Measurements from ENCODE around the gene MTARC2.
A peak's percentile ranks its signal among the peaks of the same experiment; 100 is the strongest.

MTARC2 gene

DNA sequence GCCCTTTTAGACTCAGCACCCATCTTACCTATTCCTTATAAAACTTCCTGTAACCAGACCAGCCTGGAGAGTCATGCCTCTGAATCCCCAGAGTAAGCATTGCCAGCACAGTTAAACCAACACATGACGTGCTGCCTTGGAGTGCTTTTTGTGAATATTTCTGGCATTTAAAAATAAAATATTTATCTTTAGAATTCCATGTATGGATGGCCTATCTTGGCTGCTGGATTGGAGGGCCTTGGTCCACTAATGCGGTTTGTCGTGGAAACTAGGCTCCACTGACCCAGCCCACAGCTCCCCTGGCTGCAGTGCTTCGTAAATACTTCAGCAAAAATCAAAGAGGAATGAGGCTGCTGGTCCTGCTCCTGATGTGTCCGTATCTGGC, 56.1 kb downstream of the MTARC2 start:
- DNase-seq = no peak

DNA sequence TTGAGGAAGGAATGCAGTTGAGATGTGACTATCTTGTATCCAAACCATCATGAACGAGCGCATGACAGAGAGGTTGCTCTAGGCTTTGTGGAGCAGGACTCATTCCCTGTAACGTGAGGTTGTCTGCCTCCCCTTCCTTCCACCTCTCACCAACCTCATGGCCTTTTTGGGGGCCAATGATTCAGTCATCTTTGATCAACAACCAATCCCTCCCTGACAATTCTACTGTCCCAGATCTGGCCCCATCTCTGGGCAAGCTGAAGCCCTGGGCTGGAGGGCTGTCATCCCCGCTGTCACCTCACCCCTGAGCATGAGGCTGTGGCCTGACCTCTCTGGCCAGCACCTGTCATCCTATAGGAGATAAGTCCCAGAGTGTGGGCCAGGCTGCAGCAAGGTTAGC, 58.3 kb downstream of the MTARC2 start:
- DNase-seq = no peak

DNA sequence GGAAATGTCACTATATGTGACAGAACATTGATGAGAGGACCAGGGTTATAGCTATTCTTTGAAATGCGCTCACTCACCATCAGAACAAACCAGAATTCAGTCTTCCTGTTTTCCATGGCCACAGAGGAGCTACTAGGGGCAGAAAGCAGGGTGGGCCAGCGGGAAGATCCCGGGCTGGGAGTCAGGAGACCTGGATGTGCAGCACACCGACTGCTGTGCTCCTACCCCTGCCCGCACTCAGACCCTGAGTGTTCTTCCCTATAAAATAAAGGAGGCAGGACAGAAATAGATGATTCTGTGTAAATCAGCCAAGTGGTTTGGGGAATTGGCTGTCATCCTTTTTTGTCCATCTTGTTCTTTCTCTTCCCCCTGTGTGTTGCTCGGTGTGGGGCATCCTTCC, 59.6 kb downstream of the MTARC2 start:
- no peak for DNase-seq

DNA sequence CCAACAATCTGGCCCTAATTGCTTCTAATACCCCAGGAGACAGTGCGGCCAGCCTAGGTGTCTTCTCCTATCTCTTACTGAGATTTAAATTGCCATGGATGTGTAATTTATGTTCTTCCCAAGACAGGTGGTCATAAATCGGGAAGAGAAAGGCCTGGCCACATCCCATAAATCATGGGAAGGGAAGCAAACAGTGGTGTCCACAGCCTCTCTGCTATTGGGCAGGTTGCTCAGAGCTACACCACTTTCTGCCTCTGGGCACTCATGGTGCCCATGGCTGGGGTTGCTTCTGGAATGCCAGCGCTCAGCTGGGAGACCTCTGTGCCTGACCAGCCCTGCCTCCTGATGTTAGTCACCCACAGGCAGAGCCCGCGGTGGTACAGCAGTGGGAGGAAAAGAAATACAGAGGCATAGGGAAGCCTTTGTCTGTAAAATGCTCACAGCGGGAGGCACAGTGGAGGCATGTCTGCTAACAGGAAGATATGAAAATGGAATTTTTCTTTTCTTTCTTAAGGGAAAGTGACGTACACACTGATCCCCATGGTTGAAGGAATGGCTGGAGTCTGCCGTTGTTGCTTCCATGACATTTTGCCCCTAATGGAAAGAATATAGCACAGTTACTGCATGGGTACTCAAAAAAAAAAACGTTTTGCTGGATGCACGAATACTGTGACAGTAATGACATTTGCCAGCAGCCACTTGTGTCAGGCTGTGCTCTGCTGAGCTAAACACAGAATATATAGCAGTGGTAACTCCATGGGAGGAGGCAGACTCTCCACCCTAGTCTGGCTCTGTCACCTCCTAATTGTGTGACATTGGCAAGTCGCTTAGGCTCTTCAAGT, 60.4 kb downstream of the MTARC2 start:
- no peak for DNase-seq

DNA sequence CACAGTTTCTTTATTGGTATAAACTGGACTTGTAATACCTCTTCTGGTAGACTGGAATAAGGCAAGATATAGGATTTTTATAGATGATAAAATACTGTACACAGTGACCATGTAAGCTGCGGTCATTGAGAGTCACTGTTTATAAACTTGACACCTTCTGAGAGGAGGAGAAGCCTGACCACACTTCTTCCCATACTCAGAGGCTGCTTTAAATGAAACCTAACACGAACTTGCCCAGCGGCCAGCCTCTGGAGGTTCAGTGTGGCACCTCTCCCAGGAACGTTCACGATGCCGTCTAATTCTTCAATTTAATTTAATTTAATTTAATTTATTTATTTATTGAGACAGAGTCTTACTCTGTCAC, 61.0 kb downstream of the MTARC2 start:
- no peak for DNase-seq

DNA sequence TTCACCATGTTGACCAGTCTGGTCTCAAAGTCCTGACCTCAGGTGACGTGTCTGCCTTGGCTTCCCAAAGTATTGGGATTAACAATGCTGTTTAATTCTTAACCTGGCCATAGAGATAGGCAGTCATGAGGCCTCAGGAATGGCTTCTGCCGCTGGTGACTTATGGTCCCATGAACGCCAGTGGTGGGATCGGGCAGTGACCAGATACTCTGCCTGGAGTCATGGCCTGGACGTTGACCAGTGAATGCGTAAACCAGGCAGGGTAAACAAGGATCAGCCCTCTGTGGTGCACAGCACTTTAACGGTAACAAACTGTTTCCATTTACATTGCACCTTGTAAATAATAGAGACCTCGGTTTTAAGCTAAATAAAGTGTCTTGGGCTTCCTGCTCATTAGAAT, 61.6 kb downstream of the MTARC2 start:
- no peak for DNase-seq

DNA sequence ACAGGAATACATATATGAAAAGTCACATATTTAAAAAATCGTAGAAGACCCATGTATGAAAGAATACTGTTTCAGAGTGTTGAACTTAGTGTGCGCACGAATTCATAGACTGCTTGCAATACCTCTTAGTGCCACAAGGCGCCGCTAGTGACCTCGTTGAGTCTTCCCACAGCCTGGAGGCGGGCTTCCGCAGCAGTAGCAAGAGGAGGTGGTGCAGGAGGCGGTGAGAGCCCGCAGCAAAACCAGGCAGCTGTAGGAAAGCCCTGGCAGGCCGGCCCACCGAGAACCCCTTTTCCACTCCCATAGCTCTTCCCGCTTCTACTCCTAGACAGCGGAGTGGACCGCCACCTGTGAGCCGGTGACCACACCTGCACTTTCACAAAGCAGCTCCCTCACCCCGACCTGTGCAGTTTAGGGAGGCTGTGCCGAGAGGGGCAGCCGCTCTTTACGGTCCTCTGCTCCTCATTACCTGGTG, 62.1 kb downstream of the MTARC2 start:
- DNase-seq = peak; percentile 67 to 74

DNA sequence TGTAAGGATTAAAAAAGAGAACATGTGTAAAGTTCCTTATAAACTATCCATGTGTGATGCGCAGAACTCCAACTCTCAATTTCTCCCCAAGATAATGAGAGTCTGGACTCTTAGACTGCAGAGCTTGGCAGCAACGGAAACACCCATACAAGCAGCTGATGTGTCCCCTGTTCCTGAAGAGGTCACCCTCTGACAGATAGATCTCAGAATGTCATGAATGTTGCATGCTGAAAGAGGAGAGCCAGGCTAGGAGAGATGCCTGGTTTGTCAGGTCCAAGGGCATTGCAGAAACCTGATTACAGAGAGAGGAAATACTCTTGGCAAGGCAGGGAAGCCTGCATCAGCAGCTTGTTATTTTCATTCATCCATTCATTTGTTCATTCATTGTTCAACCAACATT, 62.8 kb downstream of the MTARC2 start:
- DNase-seq = no peak

DNA sequence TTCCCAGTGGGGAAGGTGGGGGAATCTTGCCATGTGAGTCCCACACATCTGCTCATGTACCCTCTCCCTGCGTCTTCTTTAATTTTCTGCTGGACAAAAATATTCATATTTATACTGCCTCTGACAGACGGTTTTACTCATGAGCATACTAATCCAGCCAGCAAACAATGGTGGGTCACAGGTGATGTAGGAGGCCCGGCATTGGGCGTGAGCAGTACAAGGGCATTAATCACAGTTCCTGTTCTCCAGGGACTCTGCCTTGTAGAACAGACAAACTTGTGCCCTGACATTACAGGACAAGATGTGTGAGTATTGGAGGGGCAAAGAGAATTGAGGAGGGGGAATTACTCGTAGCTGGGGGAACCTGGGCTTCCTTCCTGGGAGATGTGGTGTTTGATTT, 63.6 kb downstream of the MTARC2 start:
- no peak for DNase-seq

DNA sequence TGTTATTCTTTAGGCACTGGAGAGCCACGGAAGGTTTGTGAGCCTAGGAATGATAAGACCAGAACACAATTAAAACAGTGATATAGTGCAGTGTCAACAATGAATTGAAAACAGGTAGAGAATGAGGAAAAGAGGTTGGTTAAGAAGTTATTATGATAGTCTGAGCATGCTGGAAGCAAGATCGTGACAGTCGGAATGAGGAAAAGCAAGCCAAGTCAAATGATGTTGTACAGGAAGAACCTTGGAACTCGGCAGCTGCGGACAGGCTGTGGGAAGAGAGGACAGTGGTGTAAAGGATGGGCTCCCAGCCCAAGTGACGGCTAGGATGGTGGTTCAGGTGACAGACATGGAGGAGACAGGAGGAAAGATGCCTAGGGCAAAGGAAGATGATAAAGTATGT, 64.2 kb downstream of the MTARC2 start:
- DNase-seq = no peak

DNA sequence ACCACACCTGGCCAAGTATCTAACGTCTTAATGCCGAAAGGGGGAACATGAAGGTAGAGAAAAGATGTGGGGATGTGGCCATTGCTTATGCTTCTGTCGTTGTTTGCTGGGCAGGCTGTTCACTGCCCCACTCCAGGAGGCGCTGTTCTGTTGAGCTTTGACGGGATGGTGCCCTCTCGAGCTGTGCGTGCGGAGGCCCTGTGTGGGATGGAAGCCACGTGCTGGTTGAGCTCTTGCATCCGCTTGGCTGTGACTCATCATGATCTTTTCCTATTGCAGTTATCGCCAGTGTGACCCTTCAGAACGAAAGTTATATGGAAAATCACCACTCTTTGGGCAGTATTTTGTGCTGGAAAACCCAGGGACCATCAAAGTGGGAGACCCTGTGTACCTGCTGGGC, 64.9 kb downstream of the MTARC2 start:
- no peak for DNase-seq

DNA sequence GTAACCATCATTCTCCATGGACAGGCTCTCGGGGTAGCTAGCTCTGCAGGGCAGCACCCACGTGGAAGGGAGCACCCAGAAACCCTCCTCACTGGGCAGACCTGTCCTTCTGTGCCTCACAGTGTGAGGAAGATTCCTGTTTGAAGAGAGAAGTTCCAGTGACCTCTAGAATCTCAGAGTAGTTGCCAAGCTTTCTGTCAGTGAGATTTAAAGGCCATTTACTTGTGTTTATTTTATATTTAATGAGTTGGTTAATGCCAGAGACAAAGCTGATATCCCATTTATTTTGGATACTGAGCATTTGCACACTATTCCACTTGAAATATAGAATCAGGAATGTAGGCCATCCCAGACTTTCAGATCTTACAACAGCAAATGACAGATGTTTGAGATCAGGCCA, 67.3 kb downstream of the MTARC2 start:
- no peak for DNase-seq

DNA sequence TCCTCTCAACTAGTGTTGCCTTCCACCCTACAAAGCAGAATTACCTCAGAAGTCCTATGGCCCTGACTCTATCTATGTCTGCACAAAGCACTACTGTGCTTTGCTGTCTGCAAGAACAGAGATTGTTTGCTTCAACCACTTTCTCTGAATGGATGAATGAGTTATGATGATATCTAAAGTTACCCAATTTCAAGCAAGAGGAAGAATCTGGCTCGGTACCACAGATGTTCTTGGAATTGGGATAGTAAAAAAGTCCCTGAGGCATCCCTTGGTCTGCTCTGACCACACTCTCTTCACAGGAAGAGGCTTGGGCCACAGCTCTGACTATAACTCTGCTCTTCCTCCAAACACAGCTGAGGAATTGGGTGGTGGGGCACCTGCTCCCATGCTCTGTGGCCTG, 69.8 kb downstream of the MTARC2 start:
- no peak for DNase-seq

DNA sequence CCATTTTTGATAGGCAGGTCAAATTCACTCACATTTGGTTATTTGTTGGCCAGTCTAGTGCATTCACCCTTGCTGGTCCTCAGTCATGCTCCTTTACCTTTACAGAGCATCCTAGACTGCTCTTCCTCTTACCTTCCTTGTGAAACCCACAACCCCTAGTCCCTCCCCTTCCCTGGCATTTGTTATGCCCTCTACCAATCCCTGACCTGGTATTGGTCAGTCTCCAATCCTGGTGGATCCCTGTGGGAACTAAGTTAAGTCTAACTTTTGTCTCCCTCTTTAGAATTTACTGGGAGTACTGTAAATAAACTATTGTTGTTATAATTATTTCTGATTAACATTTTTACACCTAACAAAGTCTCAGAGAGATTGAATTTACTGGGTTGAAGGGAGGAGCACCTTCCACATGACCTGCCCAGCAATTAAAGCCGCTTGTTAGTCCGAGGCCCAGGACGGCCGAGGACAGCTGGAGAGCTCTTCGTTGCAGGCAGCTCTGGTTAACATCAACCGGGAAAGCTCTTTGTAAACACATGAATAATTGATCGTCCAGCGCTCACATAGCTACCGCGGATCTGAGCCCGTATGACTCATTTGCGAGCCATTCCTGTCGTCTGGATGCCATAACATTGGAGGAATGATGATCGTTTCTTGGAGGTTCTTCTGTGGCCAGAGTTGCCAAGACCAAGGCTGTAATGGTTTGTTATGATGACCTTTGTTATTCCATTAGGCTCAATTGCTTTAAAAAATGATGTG, 70.5 kb downstream of the MTARC2 start:
- DNase-seq = no peak

DNA sequence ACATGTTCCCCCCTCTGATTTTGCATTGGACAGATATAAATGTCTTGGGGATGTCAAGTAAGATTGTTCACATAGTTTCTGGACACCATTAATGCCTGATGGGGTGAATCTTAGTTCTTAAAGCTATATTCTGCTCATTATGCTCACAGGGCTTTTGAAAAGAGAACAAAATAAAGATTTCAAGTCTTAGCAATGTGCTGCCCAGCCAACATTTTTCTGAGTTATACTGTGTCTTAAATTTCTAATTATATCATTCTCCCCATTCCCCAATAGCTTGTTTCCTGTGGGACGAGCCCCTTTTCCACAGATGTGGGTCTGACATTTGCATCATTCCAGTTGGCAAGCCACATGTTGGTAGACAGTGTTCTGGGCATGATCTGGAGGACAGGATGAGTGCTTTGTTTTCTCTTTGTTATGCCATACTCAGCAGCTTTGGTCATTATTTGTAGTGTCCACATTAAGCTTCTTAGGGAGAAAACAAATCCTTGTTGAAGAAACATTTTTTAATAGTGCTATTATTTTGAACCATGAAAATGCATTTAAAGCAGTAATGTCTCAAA, 71.4 kb downstream of the MTARC2 start:
- no peak for DNase-seq

DNA sequence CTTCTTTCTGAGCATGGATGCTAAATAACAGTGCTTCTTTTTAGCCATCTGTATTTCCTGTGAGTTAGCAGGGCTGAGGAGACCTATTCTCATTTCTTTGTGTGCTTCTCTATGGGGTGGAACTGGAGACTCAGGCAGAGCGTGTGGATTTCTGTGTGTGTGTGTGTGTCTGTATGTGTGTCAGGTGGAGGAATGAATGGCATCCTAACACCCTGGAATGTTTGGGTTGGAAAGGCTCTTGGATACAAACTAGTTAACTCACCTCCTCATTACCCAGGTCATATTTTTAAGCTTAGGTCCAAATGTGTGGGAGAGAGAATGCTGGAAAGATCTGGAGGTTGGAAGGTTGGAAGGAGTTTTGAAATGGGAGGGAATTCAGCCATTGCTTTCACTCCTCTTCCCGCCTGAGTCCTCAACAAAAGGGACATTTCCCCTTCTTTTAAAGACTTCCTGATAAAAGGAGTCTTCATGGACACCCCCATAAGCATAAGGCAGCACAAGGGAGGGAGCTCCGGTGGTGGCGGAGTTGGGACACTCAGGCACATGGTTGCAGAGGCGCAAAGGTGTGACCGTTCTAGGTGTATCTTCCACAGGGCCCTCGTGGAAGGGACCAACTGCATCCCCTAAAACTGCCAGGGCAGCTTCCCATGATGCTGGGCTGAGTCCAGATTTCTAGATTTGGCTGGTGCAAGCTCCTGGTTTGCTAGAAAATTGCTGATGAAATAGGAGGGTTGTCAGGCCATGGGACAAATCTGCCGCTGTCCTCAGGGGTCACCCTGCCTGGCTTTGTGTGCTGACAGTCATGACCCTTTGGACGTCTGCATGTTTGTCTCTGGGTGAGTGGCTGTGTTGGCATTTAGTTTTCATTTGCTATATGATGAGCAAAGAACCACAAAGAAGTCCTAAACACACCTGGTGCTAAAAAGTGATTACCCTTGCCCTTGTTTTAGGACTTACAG, 76.2 kb downstream of the MTARC2 start:
- DNase-seq = no peak

DNA sequence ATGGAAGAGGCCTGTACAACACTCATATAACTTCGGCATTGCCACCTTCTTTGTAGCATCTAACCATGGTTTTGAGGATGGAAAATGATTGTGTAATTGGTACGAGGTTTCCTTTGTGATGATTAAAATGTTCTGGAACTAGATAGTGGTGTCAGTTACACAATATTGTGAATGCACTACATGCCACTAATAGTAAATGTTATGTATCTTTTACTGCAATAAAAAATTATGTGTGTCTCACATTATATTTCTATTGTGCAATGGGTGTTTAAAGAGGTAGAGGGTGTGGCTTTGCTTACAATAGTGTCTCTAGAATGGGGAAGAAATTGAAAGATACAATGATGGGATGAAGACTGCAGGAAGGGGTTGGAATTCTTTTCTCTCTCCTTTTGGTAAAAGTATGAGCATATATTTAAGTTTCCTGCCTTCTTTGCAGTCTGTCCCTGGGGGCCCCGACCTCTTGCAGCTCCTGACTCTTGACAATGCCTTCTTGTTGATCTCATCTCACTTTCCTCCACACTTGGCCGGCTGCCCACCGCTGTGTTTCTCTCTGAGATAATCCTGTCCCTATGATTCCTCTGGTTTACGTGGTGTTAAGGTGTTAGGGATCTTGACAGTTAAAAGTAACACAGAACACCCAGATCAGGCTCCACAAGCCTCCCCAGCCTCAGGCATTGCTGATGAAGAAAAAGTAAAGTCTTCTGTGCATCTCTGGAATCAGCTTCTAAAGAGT, 77.9 kb downstream of the MTARC2 start:
- no peak for DNase-seq

DNA sequence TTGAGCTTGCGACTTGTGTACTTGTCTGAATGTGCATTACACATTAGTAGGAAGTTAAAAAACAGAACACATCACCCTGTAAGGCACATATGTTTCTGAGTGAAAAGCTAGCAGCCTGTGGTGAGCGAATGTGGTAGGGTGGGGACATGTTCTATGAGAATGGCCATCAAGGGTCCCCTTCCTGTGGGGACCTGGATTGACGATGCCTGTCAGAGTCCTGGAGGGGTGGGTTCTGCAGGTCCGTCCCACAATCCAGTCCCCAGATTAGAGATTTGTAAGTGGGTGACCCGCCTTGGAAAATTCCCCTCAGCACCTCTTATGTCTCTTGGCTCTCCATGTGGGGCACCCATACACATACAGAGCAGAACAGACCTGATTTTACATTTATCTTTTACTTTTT, 78.6 kb downstream of the MTARC2 start:
- DNase-seq = no peak

DNA sequence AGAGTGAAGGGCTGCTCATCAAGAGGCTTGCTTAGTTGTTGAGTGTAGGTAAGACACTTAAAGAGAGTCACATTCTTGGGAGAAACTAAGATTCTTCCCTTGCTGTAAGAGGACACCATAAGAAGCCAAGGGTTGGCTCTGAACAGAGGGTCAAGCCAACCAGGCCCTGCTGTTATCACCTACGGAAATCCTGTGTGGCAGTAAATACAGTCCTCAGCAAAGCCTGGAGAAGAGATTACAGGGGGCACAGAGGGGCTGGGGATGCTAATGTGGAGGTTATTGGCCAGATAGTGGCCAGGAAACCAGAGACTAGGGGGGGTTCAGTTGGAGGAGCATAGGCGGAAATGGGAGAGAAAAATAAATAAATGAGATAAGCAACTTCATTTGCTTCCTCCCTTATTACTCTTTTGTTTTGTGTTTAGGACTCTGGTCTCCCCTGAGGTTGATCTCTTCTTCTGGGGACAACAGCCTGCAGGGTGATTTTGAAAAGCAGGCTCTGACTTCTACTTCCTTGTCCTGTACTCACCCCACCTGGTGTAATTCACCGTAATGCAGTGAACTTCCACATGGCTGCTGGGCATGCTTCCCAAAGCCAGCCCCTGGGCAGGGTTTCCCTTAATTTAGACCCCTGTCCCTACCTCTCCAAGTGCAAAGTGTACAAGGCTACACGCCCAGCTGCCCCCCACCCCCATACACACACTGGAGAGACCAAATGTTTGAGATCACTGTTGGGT, 79.5 kb downstream of the MTARC2 start:
- no peak for DNase-seq

DNA sequence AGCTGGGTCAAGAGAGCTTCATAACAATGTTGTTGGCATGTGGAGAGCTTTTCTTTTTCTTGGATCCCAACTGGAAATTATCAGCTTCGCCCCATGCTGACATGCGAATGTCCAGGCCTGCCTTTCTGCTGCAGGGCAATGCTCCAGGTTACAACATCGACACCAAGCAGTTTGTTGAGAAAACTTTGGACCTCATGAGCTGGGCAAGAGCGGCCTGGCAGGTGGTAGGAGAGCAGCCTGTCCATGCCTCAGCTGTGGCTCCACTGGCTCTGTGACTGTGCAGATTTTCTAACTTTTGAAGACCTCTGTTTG, 80.0 kb downstream of the MTARC2 start:
- no peak for DNase-seq

DNA sequence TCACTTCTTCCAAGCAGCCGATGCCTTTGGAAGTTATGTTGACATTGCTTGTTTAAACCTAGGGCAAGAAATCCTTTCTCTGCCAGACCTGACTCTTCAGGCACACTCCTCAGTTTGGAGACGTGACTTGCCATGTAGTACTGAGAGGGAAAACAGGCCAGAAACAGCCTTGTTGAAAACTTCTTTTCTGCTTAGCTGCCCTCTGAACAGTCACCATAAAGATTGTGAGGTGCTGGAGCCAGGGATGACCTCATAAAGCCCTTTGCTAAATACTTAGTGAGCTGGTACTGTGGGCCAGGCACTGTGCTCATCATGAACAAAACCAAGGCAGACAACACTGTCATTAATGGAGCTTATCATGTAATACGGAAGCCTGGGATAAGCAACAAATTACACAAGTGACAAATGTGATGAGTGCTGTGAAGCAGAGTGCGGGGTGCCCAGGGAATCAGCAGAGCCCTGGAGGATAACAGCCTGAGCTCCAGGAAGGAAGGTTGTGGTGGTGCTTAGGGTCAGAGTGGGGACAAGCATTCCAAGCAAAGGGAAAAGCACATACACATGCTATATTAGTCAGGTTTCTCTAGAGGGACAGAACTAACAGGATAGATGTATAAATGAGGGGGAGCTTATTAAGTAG, 80.9 kb downstream of the MTARC2 start:
- no peak for DNase-seq

All from CD4-positive, alpha-beta T cell treated with Interleukin-4 for 1 hour (primary cell).